SW480 (cell line): ENCODE measurements around the gene ROM1.
A peak's percentile ranks its signal among the peaks of the same experiment; 100 is the strongest.
"Not testable (repeated sequence)": the region's sequence is repeated elsewhere in the genome, so short reads cannot be mapped to it uniquely, and the experiment has no call there.

Source experiments
- DNase-seq: peaks from one replicate; pipeline ENCODE4 v3.0.0-alpha.2; 2016; ENCODE audit warnings: low spot score

ROM1 gene

GRCh38 chr11:62610403-62610802 is 2.7 kb upstream of the ROM1 start:
- no peak for DNase-seq

- no peak for DNase-seq
Measured at GRCh38 chr11:62610814-62611704, 2.0 kb upstream of the ROM1 start.

- peak; percentile 48 for DNase-seq
Measured at GRCh38 chr11:62611705-62612365, 1.2 kb upstream of the ROM1 start.

- no peak for DNase-seq
Measured at GRCh38 chr11:62613291-62613778, 278 bp downstream of the ROM1 start.

- DNase-seq = peak; percentile 48
Measured at GRCh38 chr11:62614275-62614674, 1.2 kb downstream of the ROM1 start.

GRCh38 chr11:62615521-62615920 is 2.5 kb downstream of the ROM1 start:
- DNase-seq = no peak

GRCh38 chr11:62616957-62617356 is 3.9 kb downstream of the ROM1 start:
- not testable (repeated sequence) for DNase-seq

- no peak for DNase-seq
Measured at GRCh38 chr11:62621027-62621566, 8.0 kb downstream of the ROM1 start.

- DNase-seq = peak; percentile 98
Measured at GRCh38 chr11:62621567-62622470, 8.8 kb downstream of the ROM1 start, which contains the start of gene B3GAT3. Gene B3GAT3, minus strand, starts transcription at chr11:62621986. Its CDS starts 39 bp downstream, at chr11:62621947.

GRCh38 chr11:62622476-62623089 is 9.5 kb downstream of the ROM1 start:
- no peak for DNase-seq

GRCh38 chr11:62627713-62628112 is 14.7 kb downstream of the ROM1 start:
- no peak for DNase-seq

- DNase-seq = no peak
Measured at GRCh38 chr11:62632492-62632891, 19.4 kb downstream of the ROM1 start.

GRCh38 chr11:62644220-62644619 is 31.2 kb downstream of the ROM1 start:
- no peak for DNase-seq

- no peak for DNase-seq
Measured at GRCh38 chr11:62645671-62645945, 32.6 kb downstream of the ROM1 start.

- DNase-seq = peak; percentile 97
Measured at GRCh38 chr11:62645946-62646824, 33.1 kb downstream of the ROM1 start, which contains the start of gene GANAB. Gene GANAB, minus strand, starts transcription at chr11:62646613. Its CDS starts 14 bp downstream, at chr11:62646599.

- no peak for DNase-seq
Measured at GRCh38 chr11:62646825-62647608, 34.0 kb downstream of the ROM1 start.

GRCh38 chr11:62647609-62648005 is 34.5 kb downstream of the ROM1 start:
- no peak for DNase-seq

GRCh38 chr11:62648185-62648966 is 35.3 kb downstream of the ROM1 start:
- DNase-seq = no peak

GRCh38 chr11:62648967-62649364 is 35.9 kb downstream of the ROM1 start:
- DNase-seq = no peak
